Left lung (tissue), 10 donors: ENCODE results near the gene PIK3R2. TPM values are rescaled to one million over a fixed set of nuclear protein-coding genes. Genes with fewer than 3 reads are reported as not detected.

ENCODE experiments used
- ATAC-seq: fragments of 200-7000 bp; cut with Tn5 transposase; one replicate; pipeline ENCODE4 v1.9.1; 2020; ENCODE audit warnings: moderate library complexity
- DNase-seq, 4 donors: peaks; one replicate each; pipeline ENCODE4 v3.0.0-alpha.2; 2013 to 2020
- H3K27ac ChIP-seq, 2 donors: fragments of 200-600 bp; sonication (generic) in 1 of 2; one replicate each; pipeline versions ENCODE4 v1.5.0 to v1.8.0; 2020 to 2021
- H3K27me3 ChIP-seq, 2 donors: fragments of 200-600 bp; sonication (generic) in 1 of 2; one replicate each; pipeline versions ENCODE4 v1.5.0 to v1.8.0; 2020 to 2021
- H3K36me3 ChIP-seq, 2 donors: fragments of 200-600 bp; sonication (generic) in 1 of 2; one replicate each; pipeline versions ENCODE4 v1.5.0 to v1.8.0; 2020 to 2021
- H3K4me1 ChIP-seq, 2 donors: fragments of 200-600 bp; one replicate each; pipeline ENCODE4 v1.8.0; 2021
- H3K4me3 ChIP-seq, 2 donors: fragments of 200-600 bp; sonication (generic) in 1 of 2; one replicate each; pipeline versions ENCODE4 v1.5.0 to v1.8.0; 2020 to 2021; ENCODE audit warnings: mild to moderate bottlenecking in 1 of 2
- H3K9me3 ChIP-seq, 2 donors: fragments of 200-600 bp; sonication (generic) in 1 of 2; one replicate each; pipeline versions ENCODE4 v1.5.0 to v1.8.0; 2020 to 2021
- intact Hi-C, 2 donors: fragments of 100-400 bp; cut with DNase I; formaldehyde crosslinking; loops; one replicate each; pipeline versions ENCODE4 v1.11.2 to v1.14.2; 2022
- polyA plus RNA-seq, 6 donors: library from polyadenylated mRNA; unstranded; fragments of 120-200 nt; gene quantifications; one replicate each; pipeline ENCODE4 v1.2.1, GENCODE V29; 2013; ENCODE audit not compliant: insufficient read length in 6 of 6
- total RNA-seq, 2 donors: library from RNA; stranded (reverse); fragmentation: NEBNext Ultra II Directional; extraction: Animal tissue kit (Norgen Biotek cat#: 25700); gene quantifications; one replicate each; pipeline ENCODE4 v1.2.1, GENCODE V29; 2021
- TF ChIP-seq, protein P1 (sequence below), 2 donors: fragments of 200-600 bp; sonication (generic) in 1 of 2; IDR thresholded peaks; one replicate each; pipeline versions ENCODE4 v1.5.0 to v1.8.0; 2021; ENCODE audit warnings: antibody characterized with exemption in 2 of 2
- donor health status: DM: no; HTN: yes; CAD: no.
- donor health status: DM: no; HTN: no; CAD: no.

The PIK3R2 gene
- total and polyA plus RNA-seq, 8 donors: 25.7 to 37.7 (median 32.5) TPM

GRCh38 chr19:18150776-18151624 lies 2.0 kb upstream of the PIK3R2 start:
- Histone ChIP-seq H3K9me3 (no peaks in the 10 kb centered on the region), H3K4me3 (no peak overlapping the region), H3K27me3 (no peaks in the 10 kb centered on the region), H3K27ac (no peak overlapping the region), H3K4me1 (peaks cover 11 to 35% of the 10 kb centered on the region in 2 donors), H3K36me3 (peaks cover 0 to 53% of the 10 kb centered on the region in 2 donors)
- intact Hi-C loops: no loop called here
- ATAC-seq (no peak), DNase-seq (no peak)
- TF ChIP-seq, protein P1, sequence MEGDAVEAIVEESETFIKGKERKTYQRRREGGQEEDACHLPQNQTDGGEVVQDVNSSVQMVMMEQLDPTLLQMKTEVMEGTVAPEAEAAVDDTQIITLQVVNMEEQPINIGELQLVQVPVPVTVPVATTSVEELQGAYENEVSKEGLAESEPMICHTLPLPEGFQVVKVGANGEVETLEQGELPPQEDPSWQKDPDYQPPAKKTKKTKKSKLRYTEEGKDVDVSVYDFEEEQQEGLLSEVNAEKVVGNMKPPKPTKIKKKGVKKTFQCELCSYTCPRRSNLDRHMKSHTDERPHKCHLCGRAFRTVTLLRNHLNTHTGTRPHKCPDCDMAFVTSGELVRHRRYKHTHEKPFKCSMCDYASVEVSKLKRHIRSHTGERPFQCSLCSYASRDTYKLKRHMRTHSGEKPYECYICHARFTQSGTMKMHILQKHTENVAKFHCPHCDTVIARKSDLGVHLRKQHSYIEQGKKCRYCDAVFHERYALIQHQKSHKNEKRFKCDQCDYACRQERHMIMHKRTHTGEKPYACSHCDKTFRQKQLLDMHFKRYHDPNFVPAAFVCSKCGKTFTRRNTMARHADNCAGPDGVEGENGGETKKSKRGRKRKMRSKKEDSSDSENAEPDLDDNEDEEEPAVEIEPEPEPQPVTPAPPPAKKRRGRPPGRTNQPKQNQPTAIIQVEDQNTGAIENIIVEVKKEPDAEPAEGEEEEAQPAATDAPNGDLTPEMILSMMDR (IDR thresholded peaks at IDR 0.05): no peak

- intact Hi-C loops: no loop called here
- ATAC-seq: peak; percentile 75
- TF ChIP-seq, protein P1 (IDR thresholded peaks at IDR 0.05): peak; percentile 41 to 61
- peak overlapping the region; percentile 95 to 99 for H3K27ac ChIP-seq
- no peaks in the 10 kb centered on the region for H3K27me3 ChIP-seq
- H3K36me3 ChIP-seq: peaks cover 0 to 43% of the 10 kb centered on the region in 2 donors
- H3K4me3 ChIP-seq: peak overlapping the region; percentile 76 to 88
- H3K4me1 ChIP-seq: peaks cover 24 to 49% of the 10 kb centered on the region in 2 donors
- H3K9me3 ChIP-seq: no peaks in the 10 kb centered on the region
- peak; percentile 96 to 98 (median 98) for DNase-seq
These were observed 534 bp upstream of the PIK3R2 start for GRCh38 chr19:18152442-18152816.

- intact Hi-C loops: no loop called here
- peaks cover 0 to 31% of the 10 kb centered on the region in 2 donors for H3K36me3 ChIP-seq
- no peaks in the 10 kb centered on the region for H3K27me3 ChIP-seq
- DNase-seq (peak in 2 of 4 donors; percentile 57 to 86), ATAC-seq (no peak)
- TF ChIP-seq, protein P1 (IDR thresholded peaks at IDR 0.05): no peak
- peaks cover 26 to 53% of the 10 kb centered on the region in 2 donors for H3K4me1 ChIP-seq
- no peaks in the 10 kb centered on the region for H3K9me3 ChIP-seq
- peak overlapping the region; percentile 76 to 88 for H3K4me3 ChIP-seq
- peak overlapping the region; percentile 95 to 99 for H3K27ac ChIP-seq
These were observed 682 bp downstream of the PIK3R2 start for GRCh38 chr19:18153556-18154134.

GRCh38 chr19:18155095-18156087 lies 2.4 kb downstream of the PIK3R2 start:
- no peak for DNase-seq
- TF ChIP-seq, protein P1 (IDR thresholded peaks at IDR 0.05): no peak
- peaks cover 26 to 54% of the 10 kb centered on the region in 2 donors for H3K4me1 ChIP-seq
- no peak overlapping the region for H3K4me3 ChIP-seq
- ATAC-seq: no peak
- intact Hi-C loops: no loop called here
- no peaks in the 10 kb centered on the region for H3K9me3 ChIP-seq
- H3K36me3 ChIP-seq: peaks cover 0 to 16% of the 10 kb centered on the region in 2 donors
- H3K27ac ChIP-seq: peak overlapping the region in 1 of 2 donors; percentile 50
- H3K27me3 ChIP-seq: no peaks in the 10 kb centered on the region
